ENCODE results near the gene ABCG4. TPM values are rescaled to one million over a fixed set of nuclear protein-coding genes. Genes with fewer than 3 reads are reported as not detected.
A peak's percentile ranks its signal among the peaks of the same experiment; 100 is the strongest.

ABCG4 gene
- total and polyA plus RNA-seq, 9 donors = 0.06 to 1.3 (median 0.32) TPM; not detected in 3

GRCh38 chr11:119147604-119148333 lies 1.1 kb upstream of the ABCG4 start:
- no peaks in the 10 kb centered on the region for H3K36me3 ChIP-seq
- no peaks in the 10 kb centered on the region for H3K9me3 ChIP-seq
- H3K27ac ChIP-seq = no peak overlapping the region
- H3K27me3 ChIP-seq = no peaks in the 10 kb centered on the region
- DNase-seq = no peak
- WGBS, 3 donors = 60 to 68% (median 61%) methylated on average over 6 of the region's 6 CpGs
- no peak overlapping the region for H3K4me3 ChIP-seq
- no peak for TF ChIP-seq POLR2A (IDR thresholded peaks at IDR 0.05)
- no peak for TF ChIP-seq CTCF (IDR thresholded peaks at IDR 0.05)
- peaks cover 6% of the 10 kb centered on the region for H3K4me1 ChIP-seq (ENCODE audit: insufficient read depth)
- intact Hi-C loops (cut with DNase I) = no loop called here

- no peak overlapping the region for H3K27ac ChIP-seq
- intact Hi-C loops (cut with DNase I) = no loop called here
- peak overlapping the region; percentile 40 for H3K4me3 ChIP-seq
- H3K4me1 ChIP-seq (ENCODE audit: insufficient read depth) = peaks cover 6% of the 10 kb centered on the region
- TF ChIP-seq POLR2A (IDR thresholded peaks at IDR 0.05) = no peak
- no peak for TF ChIP-seq EP300 (IDR thresholded peaks at IDR 0.05)
- TF ChIP-seq CTCF (IDR thresholded peaks at IDR 0.05) = no peak
- H3K27me3 ChIP-seq = no peaks in the 10 kb centered on the region
- WGBS, 3 donors = 1 to 2% (median 2%) methylated on average over 16 of the region's 16 CpGs
- no peaks in the 10 kb centered on the region for H3K9me3 ChIP-seq
- no peaks in the 10 kb centered on the region for H3K36me3 ChIP-seq
- no peak for DNase-seq
Observed at GRCh38 chr11:119148720-119149017, 183 bp upstream of the ABCG4 start.

GRCh38 chr11:119149786-119150275 lies 979 bp downstream of the ABCG4 start:
- Histone ChIP-seq H3K36me3 (no peaks in the 10 kb centered on the region), H3K9me3 (no peaks in the 10 kb centered on the region), H3K4me3 (peak overlapping the region; percentile 40), H3K27ac (no peak overlapping the region), H3K27me3 (no peaks in the 10 kb centered on the region), H3K4me1 (ENCODE audit: insufficient read depth) (peaks cover 6% of the 10 kb centered on the region)
- DNase-seq = no peak
- intact Hi-C loops (cut with DNase I) = no loop called here
- 31 to 47% (median 47%) methylated on average over 26 to 33 of the region's 33 CpGs for WGBS, 3 donors
- TF ChIP-seq POLR2A (IDR thresholded peaks at IDR 0.05) (no peak), CTCF (IDR thresholded peaks at IDR 0.05) (no peak), EP300 (IDR thresholded peaks at IDR 0.05) (no peak)

GRCh38 chr11:119152043-119152442 lies 3.2 kb downstream of the ABCG4 start:
- intact Hi-C loops (cut with DNase I) = no loop called here
- Histone ChIP-seq H3K9me3 (no peaks in the 10 kb centered on the region), H3K36me3 (no peaks in the 10 kb centered on the region), H3K4me3 (no peak overlapping the region), H3K4me1 (ENCODE audit: insufficient read depth) (peaks cover 6% of the 10 kb centered on the region), H3K27me3 (no peaks in the 10 kb centered on the region), H3K27ac (no peak overlapping the region)
- WGBS, 3 donors = 77 to 81% (median 77%) methylated on average over 9 of the region's 9 CpGs
- no peak for TF ChIP-seq EP300 (IDR thresholded peaks at IDR 0.05)
- no peak for TF ChIP-seq CTCF (IDR thresholded peaks at IDR 0.05)
- TF ChIP-seq POLR2A (IDR thresholded peaks at IDR 0.05) = no peak
- DNase-seq = no peak
